Measurements from ENCODE around the gene ZMIZ1. TPM values are rescaled to one million over a fixed set of nuclear protein-coding genes. Genes with fewer than 3 reads are reported as not detected.

The ZMIZ1 gene
- total and polyA plus RNA-seq, 2 experiments from 2014 or later, result 9.2 to 30.9 TPM

DNA sequence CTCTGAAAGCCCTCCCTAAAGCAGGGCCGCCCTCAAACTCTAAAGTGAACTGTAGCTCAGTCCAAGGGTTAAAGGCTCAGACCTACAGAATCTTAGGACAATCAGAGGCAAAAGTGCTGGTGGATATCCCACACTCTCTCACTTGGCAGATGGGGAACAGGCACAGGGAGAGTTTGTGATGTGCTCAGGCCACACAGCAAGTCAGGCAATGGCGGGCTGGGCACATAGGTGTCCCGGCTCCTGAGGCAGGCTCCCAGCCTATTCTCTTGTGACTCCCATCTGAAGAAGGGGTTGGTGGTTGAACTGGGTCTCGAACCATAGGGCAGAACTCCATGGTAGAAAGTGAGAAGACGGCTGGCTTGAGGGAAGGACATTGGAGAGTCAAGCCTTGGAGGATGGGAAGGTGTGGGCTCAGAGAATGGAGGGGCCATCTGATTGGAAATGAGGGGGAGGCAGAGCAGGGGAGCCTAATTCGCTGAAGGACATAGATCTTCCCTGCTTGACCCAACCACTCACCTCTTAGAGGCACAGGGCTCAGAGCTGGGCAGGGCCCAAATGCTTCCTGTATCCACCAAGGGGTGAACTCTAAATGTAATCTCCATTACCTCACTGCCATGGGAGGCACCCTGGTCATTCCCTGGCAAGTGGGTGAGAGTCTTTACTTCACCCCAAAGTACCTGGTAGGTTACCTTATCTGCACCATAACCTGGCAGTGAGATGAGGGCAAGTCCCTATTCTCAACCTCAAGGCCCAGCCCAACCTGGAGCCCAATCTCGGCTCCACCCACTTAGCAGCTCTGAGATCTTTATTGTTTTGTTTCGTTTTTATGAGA is 4.9 kb upstream of the ZMIZ1 start:
- DNase-seq (ENCODE audit: low spot score) (no peak), ATAC-seq (no peak)
- peaks cover 9% of the 10 kb centered on the region for H3K4me1 ChIP-seq (ENCODE audit: insufficient read depth)
- H3K36me3 Mint-ChIP-seq (ENCODE audit: low read depth), result no peaks in the 10 kb centered on the region
- H3K9me2 ChIP-seq (ENCODE audit: insufficient read depth), result no peaks in the 10 kb centered on the region
- no peaks in the 10 kb centered on the region; the same call in 2 of the 3 replicates for H3K9me3 Mint-ChIP-seq
- H3K27me3 Mint-ChIP-seq (ENCODE audit: insufficient read depth, low read depth, poor library complexity), result peaks cover 31% of the 10 kb centered on the region
- no peaks in the 10 kb centered on the region for H4K20me1 ChIP-seq (replicated peaks; ENCODE audit: insufficient read depth)
- no peaks in the 10 kb centered on the region for H3K36me3 ChIP-seq (ENCODE audit: insufficient read depth)
- H3K4me3 Mint-ChIP-seq, result no peak overlapping the region
- peaks cover 28% of the 10 kb centered on the region for H3K4me1 Mint-ChIP-seq
- no peak overlapping the region for H3K27ac ChIP-seq (ENCODE audit: low read depth)
- no peak overlapping the region for H3K4me2 ChIP-seq
- peaks cover 3% of the 10 kb centered on the region; the same call in 1 of the 2 replicates for H3F3A ChIP-seq (replicated peaks; ENCODE audit: low read depth)
- H3K27ac Mint-ChIP-seq, result no peak overlapping the region
- no peak for TF ChIP-seq EZH2phosphoT487 (IDR thresholded peaks at IDR 0.05; ENCODE audit: unreplicated experiment)
- no peak for TF ChIP-seq ZNF114 (CRISPR knock-in tag; IDR thresholded peaks at IDR 0.05)
- no peak for TF ChIP-seq STAT1 (IDR thresholded peaks at IDR 0.05; ENCODE audit: unreplicated experiment)
- no peak for TF ChIP-seq EZH2 (IDR thresholded peaks at IDR 0.05; ENCODE audit: low read depth, unreplicated experiment)
- no peak for TF ChIP-seq POLR2AphosphoS5 (IDR thresholded peaks at IDR 0.05; ENCODE audit: low read depth)
- TF ChIP-seq CREB1 (CRISPR knock-in tag; IDR thresholded peaks at IDR 0.05; ENCODE audit: low read depth), result no peak
- no peak for TF ChIP-seq ZNF331 (CRISPR knock-in tag; IDR thresholded peaks at IDR 0.05; ENCODE audit: low read depth)
- no peak for TF ChIP-seq NANOG (IDR thresholded peaks at IDR 0.05; ENCODE audit: borderline replicate concordance)
- TF ChIP-seq, protein P1, sequence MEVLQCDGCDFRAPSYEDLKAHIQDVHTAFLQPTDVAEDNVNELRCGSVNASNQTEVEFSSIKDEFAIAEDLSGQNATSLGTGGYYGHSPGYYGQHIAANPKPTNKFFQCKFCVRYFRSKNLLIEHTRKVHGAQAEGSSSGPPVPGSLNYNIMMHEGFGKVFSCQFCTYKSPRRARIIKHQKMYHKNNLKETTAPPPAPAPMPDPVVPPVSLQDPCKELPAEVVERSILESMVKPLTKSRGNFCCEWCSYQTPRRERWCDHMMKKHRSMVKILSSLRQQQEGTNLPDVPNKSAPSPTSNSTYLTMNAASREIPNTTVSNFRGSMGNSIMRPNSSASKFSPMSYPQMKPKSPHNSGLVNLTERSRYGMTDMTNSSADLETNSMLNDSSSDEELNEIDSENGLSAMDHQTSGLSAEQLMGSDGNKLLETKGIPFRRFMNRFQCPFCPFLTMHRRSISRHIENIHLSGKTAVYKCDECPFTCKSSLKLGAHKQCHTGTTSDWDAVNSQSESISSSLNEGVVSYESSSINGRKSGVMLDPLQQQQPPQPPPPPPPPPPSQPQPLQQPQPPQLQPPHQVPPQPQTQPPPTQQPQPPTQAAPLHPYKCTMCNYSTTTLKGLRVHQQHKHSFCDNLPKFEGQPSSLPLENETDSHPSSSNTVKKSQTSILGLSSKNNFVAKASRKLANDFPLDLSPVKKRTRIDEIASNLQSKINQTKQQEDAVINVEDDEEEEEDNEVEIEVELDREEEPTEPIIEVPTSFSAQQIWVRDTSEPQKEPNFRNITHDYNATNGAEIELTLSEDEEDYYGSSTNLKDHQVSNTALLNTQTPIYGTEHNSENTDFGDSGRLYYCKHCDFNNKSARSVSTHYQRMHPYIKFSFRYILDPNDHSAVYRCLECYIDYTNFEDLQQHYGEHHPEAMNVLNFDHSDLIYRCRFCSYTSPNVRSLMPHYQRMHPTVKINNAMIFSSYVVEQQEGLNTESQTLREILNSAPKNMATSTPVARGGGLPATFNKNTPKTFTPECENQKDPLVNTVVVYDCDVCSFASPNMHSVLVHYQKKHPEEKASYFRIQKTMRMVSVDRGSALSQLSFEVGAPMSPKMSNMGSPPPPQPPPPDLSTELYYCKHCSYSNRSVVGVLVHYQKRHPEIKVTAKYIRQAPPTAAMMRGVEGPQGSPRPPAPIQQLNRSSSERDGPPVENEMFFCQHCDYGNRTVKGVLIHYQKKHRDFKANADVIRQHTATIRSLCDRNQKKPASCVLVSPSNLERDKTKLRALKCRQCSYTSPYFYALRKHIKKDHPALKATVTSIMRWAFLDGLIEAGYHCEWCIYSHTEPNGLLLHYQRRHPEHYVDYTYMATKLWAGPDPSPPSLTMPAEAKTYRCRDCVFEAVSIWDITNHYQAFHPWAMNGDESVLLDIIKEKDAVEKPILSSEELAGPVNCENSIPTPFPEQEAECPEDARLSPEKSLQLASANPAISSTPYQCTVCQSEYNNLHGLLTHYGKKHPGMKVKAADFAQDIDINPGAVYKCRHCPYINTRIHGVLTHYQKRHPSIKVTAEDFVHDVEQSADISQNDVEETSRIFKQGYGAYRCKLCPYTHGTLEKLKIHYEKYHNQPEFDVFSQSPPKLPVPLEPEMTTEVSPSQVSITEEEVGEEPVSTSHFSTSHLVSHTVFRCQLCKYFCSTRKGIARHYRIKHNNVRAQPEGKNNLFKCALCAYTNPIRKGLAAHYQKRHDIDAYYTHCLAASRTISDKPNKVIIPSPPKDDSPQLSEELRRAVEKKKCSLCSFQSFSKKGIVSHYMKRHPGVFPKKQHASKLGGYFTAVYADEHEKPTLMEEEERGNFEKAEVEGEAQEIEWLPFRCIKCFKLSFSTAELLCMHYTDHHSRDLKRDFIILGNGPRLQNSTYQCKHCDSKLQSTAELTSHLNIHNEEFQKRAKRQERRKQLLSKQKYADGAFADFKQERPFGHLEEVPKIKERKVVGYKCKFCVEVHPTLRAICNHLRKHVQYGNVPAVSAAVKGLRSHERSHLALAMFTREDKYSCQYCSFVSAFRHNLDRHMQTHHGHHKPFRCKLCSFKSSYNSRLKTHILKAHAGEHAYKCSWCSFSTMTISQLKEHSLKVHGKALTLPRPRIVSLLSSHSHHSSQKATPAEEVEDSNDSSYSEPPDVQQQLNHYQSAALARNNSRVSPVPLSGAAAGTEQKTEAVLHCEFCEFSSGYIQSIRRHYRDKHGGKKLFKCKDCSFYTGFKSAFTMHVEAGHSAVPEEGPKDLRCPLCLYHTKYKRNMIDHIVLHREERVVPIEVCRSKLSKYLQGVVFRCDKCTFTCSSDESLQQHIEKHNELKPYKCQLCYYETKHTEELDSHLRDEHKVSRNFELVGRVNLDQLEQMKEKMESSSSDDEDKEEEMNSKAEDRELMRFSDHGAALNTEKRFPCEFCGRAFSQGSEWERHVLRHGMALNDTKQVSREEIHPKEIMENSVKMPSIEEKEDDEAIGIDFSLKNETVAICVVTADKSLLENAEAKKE (CRISPR knock-in tag; IDR thresholded peaks at IDR 0.05), result no peak
- TF ChIP-seq, protein P2, sequence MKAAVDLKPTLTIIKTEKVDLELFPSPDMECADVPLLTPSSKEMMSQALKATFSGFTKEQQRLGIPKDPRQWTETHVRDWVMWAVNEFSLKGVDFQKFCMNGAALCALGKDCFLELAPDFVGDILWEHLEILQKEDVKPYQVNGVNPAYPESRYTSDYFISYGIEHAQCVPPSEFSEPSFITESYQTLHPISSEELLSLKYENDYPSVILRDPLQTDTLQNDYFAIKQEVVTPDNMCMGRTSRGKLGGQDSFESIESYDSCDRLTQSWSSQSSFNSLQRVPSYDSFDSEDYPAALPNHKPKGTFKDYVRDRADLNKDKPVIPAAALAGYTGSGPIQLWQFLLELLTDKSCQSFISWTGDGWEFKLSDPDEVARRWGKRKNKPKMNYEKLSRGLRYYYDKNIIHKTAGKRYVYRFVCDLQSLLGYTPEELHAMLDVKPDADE (IDR thresholded peaks at IDR 0.05), result no peak
- TF ChIP-seq, protein P3, sequence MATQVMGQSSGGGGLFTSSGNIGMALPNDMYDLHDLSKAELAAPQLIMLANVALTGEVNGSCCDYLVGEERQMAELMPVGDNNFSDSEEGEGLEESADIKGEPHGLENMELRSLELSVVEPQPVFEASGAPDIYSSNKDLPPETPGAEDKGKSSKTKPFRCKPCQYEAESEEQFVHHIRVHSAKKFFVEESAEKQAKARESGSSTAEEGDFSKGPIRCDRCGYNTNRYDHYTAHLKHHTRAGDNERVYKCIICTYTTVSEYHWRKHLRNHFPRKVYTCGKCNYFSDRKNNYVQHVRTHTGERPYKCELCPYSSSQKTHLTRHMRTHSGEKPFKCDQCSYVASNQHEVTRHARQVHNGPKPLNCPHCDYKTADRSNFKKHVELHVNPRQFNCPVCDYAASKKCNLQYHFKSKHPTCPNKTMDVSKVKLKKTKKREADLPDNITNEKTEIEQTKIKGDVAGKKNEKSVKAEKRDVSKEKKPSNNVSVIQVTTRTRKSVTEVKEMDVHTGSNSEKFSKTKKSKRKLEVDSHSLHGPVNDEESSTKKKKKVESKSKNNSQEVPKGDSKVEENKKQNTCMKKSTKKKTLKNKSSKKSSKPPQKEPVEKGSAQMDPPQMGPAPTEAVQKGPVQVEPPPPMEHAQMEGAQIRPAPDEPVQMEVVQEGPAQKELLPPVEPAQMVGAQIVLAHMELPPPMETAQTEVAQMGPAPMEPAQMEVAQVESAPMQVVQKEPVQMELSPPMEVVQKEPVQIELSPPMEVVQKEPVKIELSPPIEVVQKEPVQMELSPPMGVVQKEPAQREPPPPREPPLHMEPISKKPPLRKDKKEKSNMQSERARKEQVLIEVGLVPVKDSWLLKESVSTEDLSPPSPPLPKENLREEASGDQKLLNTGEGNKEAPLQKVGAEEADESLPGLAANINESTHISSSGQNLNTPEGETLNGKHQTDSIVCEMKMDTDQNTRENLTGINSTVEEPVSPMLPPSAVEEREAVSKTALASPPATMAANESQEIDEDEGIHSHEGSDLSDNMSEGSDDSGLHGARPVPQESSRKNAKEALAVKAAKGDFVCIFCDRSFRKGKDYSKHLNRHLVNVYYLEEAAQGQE (IDR thresholded peaks at IDR 0.05; ENCODE audit: unreplicated experiment), result no peak
- TF ChIP-seq, protein P4, sequence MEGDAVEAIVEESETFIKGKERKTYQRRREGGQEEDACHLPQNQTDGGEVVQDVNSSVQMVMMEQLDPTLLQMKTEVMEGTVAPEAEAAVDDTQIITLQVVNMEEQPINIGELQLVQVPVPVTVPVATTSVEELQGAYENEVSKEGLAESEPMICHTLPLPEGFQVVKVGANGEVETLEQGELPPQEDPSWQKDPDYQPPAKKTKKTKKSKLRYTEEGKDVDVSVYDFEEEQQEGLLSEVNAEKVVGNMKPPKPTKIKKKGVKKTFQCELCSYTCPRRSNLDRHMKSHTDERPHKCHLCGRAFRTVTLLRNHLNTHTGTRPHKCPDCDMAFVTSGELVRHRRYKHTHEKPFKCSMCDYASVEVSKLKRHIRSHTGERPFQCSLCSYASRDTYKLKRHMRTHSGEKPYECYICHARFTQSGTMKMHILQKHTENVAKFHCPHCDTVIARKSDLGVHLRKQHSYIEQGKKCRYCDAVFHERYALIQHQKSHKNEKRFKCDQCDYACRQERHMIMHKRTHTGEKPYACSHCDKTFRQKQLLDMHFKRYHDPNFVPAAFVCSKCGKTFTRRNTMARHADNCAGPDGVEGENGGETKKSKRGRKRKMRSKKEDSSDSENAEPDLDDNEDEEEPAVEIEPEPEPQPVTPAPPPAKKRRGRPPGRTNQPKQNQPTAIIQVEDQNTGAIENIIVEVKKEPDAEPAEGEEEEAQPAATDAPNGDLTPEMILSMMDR (conservative IDR thresholded peaks at IDR 0.05; ENCODE audit: low read depth in 2 of 2), result no peak
- TF ChIP-seq JUNB (IDR thresholded peaks at IDR 0.05; ENCODE audit: unreplicated experiment), result no peak
- no peaks in the 10 kb centered on the region for H3K79me2 ChIP-seq (replicated peaks; ENCODE audit: insufficient read depth)
- no peak overlapping the region for H3K4me3 ChIP-seq
- H2AFZ ChIP-seq, result no peak overlapping the region
- H3K27me3 ChIP-seq (ENCODE audit: insufficient read depth), result peaks cover 8% of the 10 kb centered on the region

All from GM23338 (cell line).